ENCODE results near the gene ARRB1. TPM values are rescaled to one million over a fixed set of nuclear protein-coding genes. Genes with fewer than 3 reads are reported as not detected.

Gene ARRB1
- total RNA-seq, 1 donor from 2014 or later: 53.8 TPM

DNA sequence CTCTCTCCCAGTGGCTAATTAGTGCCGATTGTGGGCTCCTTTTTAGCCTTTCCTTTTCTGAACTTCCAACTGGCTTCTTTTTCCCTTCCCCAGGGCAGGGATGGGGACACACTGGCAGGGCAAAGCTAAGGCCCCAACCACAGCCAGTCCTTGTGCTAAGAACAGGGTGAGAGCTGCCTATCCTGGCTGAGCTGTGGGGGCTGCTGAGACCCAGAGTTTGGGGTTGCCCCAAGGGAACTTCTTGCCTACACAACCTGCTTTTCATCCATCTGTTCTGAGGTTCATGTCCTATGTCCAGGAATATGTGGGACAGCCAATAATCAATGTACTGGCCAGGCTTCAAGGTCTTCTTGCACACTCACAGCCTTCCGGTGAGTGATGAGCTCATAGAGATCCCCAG is 120.8 kb downstream of the ARRB1 start:
- TF ChIP-seq, protein P1, sequence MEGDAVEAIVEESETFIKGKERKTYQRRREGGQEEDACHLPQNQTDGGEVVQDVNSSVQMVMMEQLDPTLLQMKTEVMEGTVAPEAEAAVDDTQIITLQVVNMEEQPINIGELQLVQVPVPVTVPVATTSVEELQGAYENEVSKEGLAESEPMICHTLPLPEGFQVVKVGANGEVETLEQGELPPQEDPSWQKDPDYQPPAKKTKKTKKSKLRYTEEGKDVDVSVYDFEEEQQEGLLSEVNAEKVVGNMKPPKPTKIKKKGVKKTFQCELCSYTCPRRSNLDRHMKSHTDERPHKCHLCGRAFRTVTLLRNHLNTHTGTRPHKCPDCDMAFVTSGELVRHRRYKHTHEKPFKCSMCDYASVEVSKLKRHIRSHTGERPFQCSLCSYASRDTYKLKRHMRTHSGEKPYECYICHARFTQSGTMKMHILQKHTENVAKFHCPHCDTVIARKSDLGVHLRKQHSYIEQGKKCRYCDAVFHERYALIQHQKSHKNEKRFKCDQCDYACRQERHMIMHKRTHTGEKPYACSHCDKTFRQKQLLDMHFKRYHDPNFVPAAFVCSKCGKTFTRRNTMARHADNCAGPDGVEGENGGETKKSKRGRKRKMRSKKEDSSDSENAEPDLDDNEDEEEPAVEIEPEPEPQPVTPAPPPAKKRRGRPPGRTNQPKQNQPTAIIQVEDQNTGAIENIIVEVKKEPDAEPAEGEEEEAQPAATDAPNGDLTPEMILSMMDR (conservative IDR thresholded peaks at IDR 0.05): no peak
- Mint-ChIP-seq H3K4me1 (no peaks in the 10 kb centered on the region), H3K4me3 (no peak overlapping the region), H3K27me3 (ENCODE audit: low read depth) (peaks cover 21% of the 10 kb centered on the region), H3K36me3 (ENCODE audit: low read depth) (no peaks in the 10 kb centered on the region), H3K27ac (ENCODE audit: unreplicated experiment) (no peak overlapping the region), H3K9me3 (no peaks in the 10 kb centered on the region)
- no peak for DNase-seq (ENCODE audit: low read depth, low spot score)

DNA sequence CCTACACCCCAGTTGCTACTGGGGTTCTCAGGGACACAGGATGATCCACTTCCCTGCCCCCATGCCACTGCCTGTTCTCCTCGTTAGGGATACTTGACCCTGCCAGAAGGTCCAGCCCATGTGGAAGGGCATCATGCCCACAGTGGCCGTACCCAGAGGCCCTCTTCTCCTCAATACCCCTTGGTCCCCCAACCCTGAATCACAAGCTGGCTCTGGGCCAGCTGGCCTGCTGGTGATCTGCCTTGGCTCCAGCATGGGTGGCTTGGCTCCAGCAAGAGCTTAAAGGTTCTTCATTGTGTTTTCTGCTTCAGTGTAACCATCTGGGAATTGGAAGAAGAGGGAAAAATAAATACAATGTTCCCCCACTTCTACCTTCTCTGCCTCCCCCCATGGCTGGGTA is 122.0 kb downstream of the ARRB1 start:
- DNase-seq (ENCODE audit: low read depth, low spot score): no peak
- Mint-ChIP-seq H3K36me3 (ENCODE audit: low read depth) (no peaks in the 10 kb centered on the region), H3K9me3 (no peaks in the 10 kb centered on the region), H3K27me3 (ENCODE audit: low read depth) (peaks cover 21% of the 10 kb centered on the region), H3K4me3 (no peak overlapping the region), H3K27ac (ENCODE audit: unreplicated experiment) (no peak overlapping the region), H3K4me1 (no peaks in the 10 kb centered on the region)
- TF ChIP-seq, protein P1 (conservative IDR thresholded peaks at IDR 0.05): no peak

DNA sequence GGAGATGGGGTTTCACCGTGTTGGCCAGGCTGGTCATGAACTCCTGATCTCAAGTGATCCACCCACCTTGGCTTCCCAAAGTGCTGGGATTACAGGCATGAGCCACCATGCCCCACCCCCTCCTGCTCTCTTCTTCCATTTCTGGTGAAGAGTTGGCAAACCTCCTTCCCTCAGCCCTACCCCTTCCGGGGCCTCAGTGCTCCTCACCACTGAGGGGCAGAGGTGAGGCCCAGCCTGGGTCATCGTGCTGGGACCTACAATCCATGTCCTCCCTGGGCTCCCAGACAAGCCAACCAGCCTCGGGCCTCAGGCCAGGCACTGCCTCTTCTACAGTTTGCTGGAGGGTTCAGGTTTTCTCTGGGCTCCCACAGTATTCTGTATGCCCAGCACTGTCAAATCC is 125.7 kb downstream of the ARRB1 start:
- TF ChIP-seq, protein P1 (conservative IDR thresholded peaks at IDR 0.05): no peak
- Mint-ChIP-seq H3K4me3 (no peak overlapping the region), H3K27ac (ENCODE audit: unreplicated experiment) (no peak overlapping the region), H3K4me1 (no peaks in the 10 kb centered on the region), H3K36me3 (ENCODE audit: low read depth) (no peaks in the 10 kb centered on the region), H3K9me3 (no peaks in the 10 kb centered on the region), H3K27me3 (ENCODE audit: low read depth) (peaks cover 9% of the 10 kb centered on the region)
- DNase-seq (ENCODE audit: low read depth, low spot score): no peak

DNA sequence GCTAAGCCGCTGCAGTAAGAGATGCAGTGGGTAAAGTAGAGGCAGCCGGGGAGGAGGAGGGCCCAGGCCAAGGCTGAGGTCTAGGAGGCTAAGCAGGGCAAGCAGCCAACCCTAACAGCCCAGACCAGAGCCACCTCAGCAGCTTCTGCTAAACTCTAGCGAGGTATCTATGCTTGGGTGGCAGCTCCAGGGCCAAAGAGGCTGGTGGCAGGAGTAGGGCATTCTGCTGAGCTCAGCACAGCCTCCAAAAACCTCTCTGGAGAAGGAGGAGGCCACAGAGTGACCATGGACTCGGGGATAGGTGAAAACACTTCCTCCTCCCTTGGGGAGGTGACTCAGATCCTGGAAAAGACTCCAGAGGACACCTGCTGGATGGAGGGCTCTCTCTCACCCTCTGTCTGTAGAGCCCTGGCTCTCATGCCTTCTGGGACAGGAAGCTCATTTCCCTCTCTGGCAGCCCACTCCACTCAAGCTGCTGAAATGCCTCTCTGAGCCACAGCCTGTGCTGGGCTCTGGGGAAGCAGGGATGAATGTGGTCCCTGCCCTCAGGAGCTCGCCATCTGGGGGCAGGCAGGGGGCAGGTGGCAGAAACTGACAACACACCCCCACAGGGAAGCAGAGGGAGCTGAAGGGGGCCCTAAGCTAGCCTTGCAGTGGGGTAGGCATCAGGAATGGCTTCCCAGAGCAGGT is 127.4 kb downstream of the ARRB1 start:
- H3K27me3 Mint-ChIP-seq (ENCODE audit: low read depth): peaks cover 15% of the 10 kb centered on the region
- no peak for DNase-seq (ENCODE audit: low read depth, low spot score)
- TF ChIP-seq, protein P1 (conservative IDR thresholded peaks at IDR 0.05): no peak

DNA sequence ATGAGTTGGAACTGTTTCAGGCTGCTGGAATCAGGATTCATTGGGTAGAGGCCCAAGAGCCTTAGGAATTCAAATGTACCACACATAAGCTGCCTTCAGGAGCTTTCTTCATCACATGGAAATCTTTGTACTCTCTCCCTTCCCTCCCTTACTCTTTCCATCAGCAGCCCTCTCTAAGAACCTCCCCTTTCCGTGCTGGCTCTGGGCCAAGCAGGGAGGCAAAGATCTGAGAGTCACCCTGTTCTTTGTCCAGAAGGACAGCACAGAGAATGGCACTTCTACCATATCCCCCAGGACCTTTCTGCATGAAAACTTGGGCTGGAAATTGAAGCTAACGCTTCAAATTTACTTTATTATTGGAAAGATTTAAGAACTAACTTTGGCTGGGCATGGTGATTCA is 131.6 kb downstream of the ARRB1 start:
- Mint-ChIP-seq H3K4me3 (no peak overlapping the region), H3K9me3 (no peaks in the 10 kb centered on the region), H3K27me3 (ENCODE audit: low read depth) (peaks cover 48% of the 10 kb centered on the region), H3K4me1 (no peaks in the 10 kb centered on the region), H3K27ac (ENCODE audit: unreplicated experiment) (no peak overlapping the region), H3K36me3 (ENCODE audit: low read depth) (no peaks in the 10 kb centered on the region)
- no peak for DNase-seq (ENCODE audit: low read depth, low spot score)
- TF ChIP-seq, protein P1 (conservative IDR thresholded peaks at IDR 0.05): no peak

More for the DNA sequence above, 127.4 kb downstream of the ARRB1 start:
- Mint-ChIP-seq H3K9me3 (no peaks in the 10 kb centered on the region), H3K4me1 (no peaks in the 10 kb centered on the region), H3K36me3 (ENCODE audit: low read depth) (no peaks in the 10 kb centered on the region), H3K27ac (ENCODE audit: unreplicated experiment) (no peak overlapping the region), H3K4me3 (no peak overlapping the region)
